GM18861 (cell line): ENCODE measurements around the gene CST6.

Experiments
- ATAC-seq: cut with Tn5 transposase; IDR thresholded peaks from one replicate; pipeline ENCODE4 v1.9.1; 2021; ENCODE audit not compliant: unreplicated experiment

CST6 gene

GRCh38 chr11:66011785-66012303 is at the start of gene CST6:
Gene CST6 (plus strand): TSS chr11:66012008. CDS start chr11:66012045, 37 bp downstream.
- ATAC-seq, result no peak

GRCh38 chr11:65962141-65962564 is 49.7 kb upstream of the CST6 start:
- no peak for ATAC-seq

DNA sequence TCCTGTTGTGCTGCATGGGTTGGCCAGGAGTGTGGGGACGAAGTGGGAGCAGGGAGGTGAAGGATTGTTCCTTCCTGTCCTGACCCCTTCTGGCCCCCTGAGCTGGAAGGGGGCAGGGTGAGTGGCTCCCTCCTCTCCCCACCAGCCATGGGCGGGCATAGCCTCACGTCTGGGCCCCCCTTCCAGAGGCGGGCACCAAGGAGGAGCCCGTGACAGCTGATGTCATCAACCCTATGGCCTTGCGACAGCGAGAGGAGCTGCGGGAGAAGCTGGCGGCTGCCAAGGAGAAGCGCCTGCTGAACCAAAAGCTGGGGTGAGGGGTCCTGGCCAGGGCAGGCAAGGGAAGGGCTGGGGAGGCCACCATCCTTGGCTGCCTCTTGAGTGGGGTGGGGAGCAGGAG is 46.9 kb upstream of the CST6 start:
- ATAC-seq, result no peak

DNA sequence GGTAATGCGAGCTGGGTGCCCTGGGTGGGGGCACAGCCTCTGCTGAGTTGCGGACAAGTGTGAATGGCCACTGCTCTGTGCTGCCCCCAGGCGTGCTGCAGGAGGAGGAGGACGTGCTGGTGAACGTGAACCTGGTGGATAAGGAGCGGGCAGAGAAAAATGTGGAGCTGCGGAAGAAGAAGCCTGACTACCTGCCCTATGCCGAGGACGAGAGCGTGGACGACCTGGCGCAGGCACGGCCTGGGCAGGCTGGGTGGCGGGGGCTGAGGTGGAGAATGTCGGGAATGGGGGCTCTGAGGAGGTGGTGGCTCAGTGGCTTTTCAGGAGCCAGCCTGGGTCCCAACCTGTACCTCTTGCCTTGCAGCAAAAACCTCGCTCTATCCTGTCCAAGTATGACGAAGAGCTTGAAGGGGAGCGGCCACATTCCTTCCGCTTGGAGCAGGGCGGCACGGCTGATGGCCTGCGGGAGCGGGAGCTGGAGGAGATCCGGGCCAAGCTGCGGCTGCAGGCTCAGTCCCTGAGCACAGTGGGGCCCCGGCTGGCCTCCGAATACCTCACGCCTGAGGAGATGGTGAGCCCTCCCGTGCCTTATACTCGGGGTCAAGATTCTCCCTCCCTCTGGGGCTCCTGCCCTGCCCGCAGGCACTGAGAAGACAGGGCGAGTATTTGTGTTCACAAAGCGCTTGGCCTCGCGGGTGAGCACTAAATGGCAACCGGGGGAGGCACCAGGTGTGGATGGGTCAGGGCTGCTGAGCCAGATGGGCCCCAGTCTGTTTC is 45.6 kb upstream of the CST6 start:
- no peak for ATAC-seq

DNA sequence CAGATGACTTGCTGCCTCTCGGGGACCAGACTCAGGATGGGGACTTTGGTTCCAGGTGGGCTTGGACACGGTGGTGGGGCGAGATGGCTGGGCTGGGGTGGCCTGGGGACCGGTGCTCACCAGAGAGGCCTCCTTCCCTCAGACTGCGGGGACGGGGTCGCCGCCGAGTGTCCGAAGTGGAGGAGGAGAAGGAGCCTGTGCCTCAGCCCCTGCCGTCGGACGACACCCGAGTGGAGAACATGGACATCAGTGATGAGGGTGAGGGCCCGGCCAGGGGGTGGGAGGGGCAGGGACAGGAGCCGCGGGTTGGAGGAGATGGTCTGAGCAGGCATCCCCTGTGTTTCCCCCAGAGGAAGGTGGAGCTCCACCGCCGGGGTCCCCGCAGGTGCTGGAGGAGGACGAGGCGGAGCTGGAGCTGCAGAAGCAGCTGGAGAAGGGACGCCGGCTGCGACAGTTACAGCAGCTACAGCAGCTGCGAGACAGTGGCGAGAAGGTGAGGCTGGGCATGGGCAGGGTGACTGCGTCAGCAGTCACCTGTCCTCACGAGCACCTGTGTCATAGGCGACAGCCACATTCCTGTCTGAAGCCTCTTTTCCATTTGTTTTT is 44.4 kb upstream of the CST6 start:
- ATAC-seq, result no peak

GRCh38 chr11:65968600-65969482 is 43.0 kb upstream of the CST6 start:
- no peak for ATAC-seq

- ATAC-seq, result no peak
Measured at GRCh38 chr11:65972116-65972515, 39.7 kb upstream of the CST6 start.

DNA sequence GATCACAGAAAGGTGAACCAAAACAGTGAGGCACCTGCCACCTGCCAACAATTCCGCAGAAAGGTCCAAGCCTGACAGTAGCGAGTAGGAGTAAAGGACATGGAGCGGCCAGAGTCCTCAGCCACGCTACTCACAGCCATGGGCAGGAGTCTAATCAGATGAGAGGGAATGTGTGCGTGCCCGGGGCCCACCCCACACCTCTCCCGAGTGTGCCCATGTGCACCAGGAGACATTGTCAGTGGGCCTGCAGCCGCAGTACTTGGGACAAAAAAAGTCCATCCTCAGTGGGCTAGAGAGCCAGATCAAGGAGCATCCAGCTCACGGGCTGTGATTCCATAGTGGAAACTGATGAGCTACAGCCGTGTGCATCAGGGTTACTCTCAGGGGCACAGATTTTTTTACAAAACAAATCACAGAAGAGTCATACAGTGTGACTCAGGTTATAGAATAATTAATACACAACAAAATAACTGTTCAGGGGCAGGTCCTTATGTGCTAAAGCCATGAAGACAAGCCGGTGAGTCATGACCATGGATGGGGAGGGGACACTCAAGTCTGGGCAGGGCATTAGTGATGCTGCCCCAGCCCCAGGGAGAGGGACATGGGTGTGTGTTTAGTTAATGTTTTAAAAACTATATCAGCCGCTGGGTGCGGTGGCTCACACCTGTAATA is 38.2 kb upstream of the CST6 start:
- no peak for ATAC-seq

- ATAC-seq, result no peak
Measured at GRCh38 chr11:65975771-65976170, 36.0 kb upstream of the CST6 start.

GRCh38 chr11:65976216-65977176 is 35.3 kb upstream of the CST6 start:
- no peak for ATAC-seq

DNA sequence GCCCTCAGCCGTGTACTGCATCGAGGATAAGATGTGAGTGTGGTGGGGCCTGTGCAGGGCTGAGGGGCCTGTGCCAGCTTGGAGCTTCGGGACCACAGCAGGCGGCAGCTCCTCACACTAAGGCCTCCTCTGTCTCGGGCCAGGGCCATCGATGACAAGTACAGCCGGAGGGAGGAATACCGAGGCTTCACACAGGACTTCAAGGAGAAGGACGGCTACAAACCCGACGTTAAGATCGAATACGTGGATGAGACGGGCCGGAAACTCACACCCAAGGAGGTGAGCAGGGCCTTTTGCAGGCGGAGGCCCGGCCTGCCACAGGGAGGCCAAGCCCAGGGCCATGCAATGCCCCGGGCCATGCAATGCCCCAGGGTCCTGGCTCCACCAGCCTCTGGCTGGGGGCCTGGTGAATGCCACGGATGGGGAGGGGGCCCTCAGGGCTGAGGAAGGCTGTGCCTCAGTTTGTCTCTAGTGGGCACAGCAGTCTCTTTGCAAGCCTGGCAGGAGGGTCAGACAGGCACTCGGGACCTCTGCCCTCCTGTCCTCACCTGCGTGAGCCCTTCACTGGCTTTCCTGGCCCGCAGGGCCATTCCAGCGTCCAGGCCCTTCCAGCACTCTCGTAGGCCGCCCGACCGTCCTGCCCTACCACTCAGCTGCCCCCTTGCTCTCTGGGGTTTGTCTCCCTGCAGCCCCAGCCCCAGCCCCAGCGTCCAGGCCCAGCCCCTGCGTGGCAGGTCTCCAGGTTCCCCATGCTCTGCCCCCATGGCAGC is 34.0 kb upstream of the CST6 start:
- ATAC-seq, result no peak

GRCh38 chr11:65978391-65979238 is 33.2 kb upstream of the CST6 start:
- no peak for ATAC-seq

DNA sequence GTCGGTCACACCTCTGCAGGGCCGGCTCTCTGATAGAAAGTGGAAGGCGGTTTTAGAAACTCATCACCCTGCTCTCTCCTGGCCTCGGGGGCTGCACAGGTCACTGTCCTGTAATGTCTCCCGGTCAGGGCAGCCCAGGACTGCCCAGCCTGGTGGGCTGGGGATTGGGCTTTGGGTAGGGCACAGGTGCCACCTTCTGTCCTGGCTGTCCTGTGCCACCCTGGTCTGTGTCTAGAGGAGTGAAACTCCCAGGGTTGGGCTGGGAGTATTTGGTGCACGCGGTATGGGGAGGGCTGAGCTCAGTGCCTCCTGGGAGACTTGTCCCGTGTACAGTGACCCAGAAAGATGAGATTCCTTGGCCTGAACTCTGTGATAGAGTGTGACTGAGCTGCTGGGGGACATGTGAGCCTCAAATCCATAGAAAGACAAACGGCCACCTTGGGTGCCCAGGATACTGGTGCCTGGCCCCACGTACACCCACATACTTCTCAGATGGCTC is 32.5 kb upstream of the CST6 start:
- ATAC-seq, result no peak

DNA sequence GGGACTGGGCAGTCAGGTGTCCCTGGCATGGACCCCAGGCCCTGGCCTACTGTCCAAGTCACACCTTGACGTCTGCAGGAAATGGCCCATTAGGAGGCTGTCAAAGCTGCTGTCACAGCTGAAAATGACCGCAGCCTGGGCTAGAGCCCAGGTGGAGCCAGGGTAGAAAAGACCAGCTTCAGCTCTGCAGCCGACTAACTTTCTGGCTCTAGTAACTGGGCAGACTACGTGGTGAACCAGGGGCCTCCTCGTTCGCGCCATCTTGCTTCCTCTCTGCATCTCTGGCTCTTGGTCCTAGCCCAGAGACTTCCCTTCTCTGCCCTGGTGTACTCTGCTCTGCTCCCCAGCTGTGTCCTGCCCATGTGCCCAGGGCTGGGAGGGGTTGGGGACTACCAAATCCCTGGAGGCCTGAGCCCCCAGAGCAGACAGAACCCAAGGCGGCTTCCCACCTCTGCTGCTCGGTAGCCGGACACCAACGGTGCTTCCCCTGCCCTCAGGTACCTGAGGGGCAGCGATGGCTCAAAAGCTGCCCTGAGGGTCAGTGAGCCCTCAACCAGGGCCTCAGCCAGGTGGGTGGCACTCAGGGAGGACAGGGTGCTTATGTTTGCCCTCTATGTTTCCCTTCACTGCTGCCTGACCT is 30.6 kb upstream of the CST6 start:
- no peak for ATAC-seq

GRCh38 chr11:65981972-65982823 is 29.6 kb upstream of the CST6 start:
- ATAC-seq, result no peak

GRCh38 chr11:65982824-65983588 is 28.8 kb upstream of the CST6 start:
- ATAC-seq, result no peak
